KMS-11 (cell line): ENCODE data around the gene CLN6.

Source experiments
- H2AFZ ChIP-seq: fragments of 200-600 bp; sonication (generic); 2 replicates; pipeline ENCODE4 v1.6.1; 2016; ENCODE audit warnings: antibody characterized with exemption, mixed run types, low read depth
- H3K27ac ChIP-seq: fragments of 200-600 bp; sonication (generic); 2 replicates; pipeline ENCODE4 v1.6.1; 2016; ENCODE audit warnings: mild to moderate bottlenecking, mixed run types
- H3K27me3 ChIP-seq: fragments of 200-600 bp; sonication (generic); 2 replicates; pipeline ENCODE4 v1.6.1; 2017; ENCODE audit warnings: mild to moderate bottlenecking, low read depth, mixed run types, moderate library complexity; ENCODE audit not compliant: insufficient read depth
- H3K36me3 ChIP-seq: fragments of 200-600 bp; sonication (generic); 2 replicates; pipeline ENCODE4 v1.6.1; 2017; ENCODE audit warnings: mild to moderate bottlenecking, mixed run types; ENCODE audit not compliant: insufficient read depth
- H3K4me1 ChIP-seq: fragments of 200-600 bp; sonication (generic); 2 replicates; pipeline ENCODE4 v1.6.1; 2016; ENCODE audit warnings: mild to moderate bottlenecking, low read depth, mixed run types; ENCODE audit not compliant: poor library complexity, severe bottlenecking
- H3K4me2 ChIP-seq: fragments of 200-600 bp; sonication (generic); 2 replicates; pipeline ENCODE4 v1.7.0; 2016; ENCODE audit warnings: mild to moderate bottlenecking, mixed run types
- H3K4me3 ChIP-seq: fragments of 200-600 bp; sonication (generic); IDR thresholded peaks from 2 replicates; pipeline ENCODE4 v1.6.1; 2017; ENCODE audit warnings: low read depth, low read length, mixed read lengths; ENCODE audit not compliant: insufficient read depth
- H3K79me2 ChIP-seq: fragments of 200-600 bp; sonication (generic); 2 replicates; pipeline ENCODE4 v1.6.1; 2016; ENCODE audit warnings: low read depth, mixed run types; ENCODE audit not compliant: insufficient read depth
- H3K9ac ChIP-seq: fragments of 200-600 bp; sonication (generic); 2 replicates; pipeline ENCODE4 v1.6.1; 2016; ENCODE audit warnings: mild to moderate bottlenecking, mixed run types
- H4K20me1 ChIP-seq: fragments of 200-600 bp; sonication (generic); 2 replicates; pipeline ENCODE4 v1.6.1; 2016; ENCODE audit warnings: mild to moderate bottlenecking, mixed run types; ENCODE audit not compliant: insufficient read depth
- CTCF ChIP-seq: fragments of 200-600 bp; sonication (generic); conservative IDR thresholded peaks from 2 replicates; pipeline ENCODE4 v1.6.1; 2017; ENCODE audit warnings: low read depth, mild to moderate bottlenecking, antibody characterized with exemption, low read length, moderate library complexity, mixed read lengths

The CLN6 gene

GRCh38 chr15:68191555-68191954 lies 38.0 kb downstream of the CLN6 start:
- no peaks in the 10 kb centered on the region for H3K36me3 ChIP-seq
- no peak overlapping the region for H3K4me2 ChIP-seq
- no peak overlapping the region for H3K9ac ChIP-seq
- H3K79me2 ChIP-seq: no peaks in the 10 kb centered on the region
- no peaks in the 10 kb centered on the region for H3K27me3 ChIP-seq
- H3K4me1 ChIP-seq: peaks cover 37% of the 10 kb centered on the region
- H3K4me3 ChIP-seq: no peak overlapping the region
- H4K20me1 ChIP-seq: no peaks in the 10 kb centered on the region
- no peak overlapping the region for H2AFZ ChIP-seq
- TF ChIP-seq CTCF: no peak
- no peak overlapping the region for H3K27ac ChIP-seq

GRCh38 chr15:68190048-68190447 lies 39.5 kb downstream of the CLN6 start:
- TF ChIP-seq CTCF: no peak
- Histone ChIP-seq H3K4me1 (peaks cover 37% of the 10 kb centered on the region), H3K9ac (no peak overlapping the region), H3K27ac (no peak overlapping the region), H3K36me3 (no peaks in the 10 kb centered on the region), H2AFZ (no peak overlapping the region), H3K4me3 (no peak overlapping the region), H3K27me3 (no peaks in the 10 kb centered on the region), H4K20me1 (no peaks in the 10 kb centered on the region), H3K79me2 (no peaks in the 10 kb centered on the region), H3K4me2 (peak overlapping the region; percentile 41; the same call in 1 of the 2 replicates)

- Histone ChIP-seq H3K4me1 (peaks cover 41% of the 10 kb centered on the region), H3K36me3 (no peaks in the 10 kb centered on the region; the same call in 1 of the 2 replicates), H3K27me3 (no peaks in the 10 kb centered on the region), H4K20me1 (no peaks in the 10 kb centered on the region), H3K4me2 (peak overlapping the region; percentile 37; the same call in 1 of the 2 replicates), H3K79me2 (no peaks in the 10 kb centered on the region), H3K27ac (no peak overlapping the region), H2AFZ (no peak overlapping the region), H3K9ac (no peak overlapping the region), H3K4me3 (no peak overlapping the region)
- TF ChIP-seq CTCF: no peak
These were observed 40.9 kb downstream of the CLN6 start for GRCh38 chr15:68188647-68189046.

- Histone ChIP-seq H3K4me3 (no peak overlapping the region), H3K4me2 (no peak overlapping the region), H3K27ac (no peak overlapping the region), H3K9ac (no peak overlapping the region), H3K4me1 (peaks cover 43% of the 10 kb centered on the region), H2AFZ (no peak overlapping the region), H3K36me3 (no peaks in the 10 kb centered on the region; the same call in 1 of the 2 replicates), H4K20me1 (no peaks in the 10 kb centered on the region), H3K27me3 (no peaks in the 10 kb centered on the region), H3K79me2 (no peaks in the 10 kb centered on the region)
- no peak for TF ChIP-seq CTCF
These were observed 42.0 kb downstream of the CLN6 start for GRCh38 chr15:68187559-68187958.
